ENCODE measurements around the gene TBC1D19. TPM values are rescaled to one million over a fixed set of nuclear protein-coding genes. Genes with fewer than 3 reads are reported as not detected.
A peak's percentile ranks its signal among the peaks of the same experiment; 100 is the strongest.

TBC1D19 gene
- total RNA-seq, 5 donors from 2014 or later (not counting 1 experiment from before 2014, with no cell fraction given) = 6.8 to 11.6 (median 9.4) TPM

DNA sequence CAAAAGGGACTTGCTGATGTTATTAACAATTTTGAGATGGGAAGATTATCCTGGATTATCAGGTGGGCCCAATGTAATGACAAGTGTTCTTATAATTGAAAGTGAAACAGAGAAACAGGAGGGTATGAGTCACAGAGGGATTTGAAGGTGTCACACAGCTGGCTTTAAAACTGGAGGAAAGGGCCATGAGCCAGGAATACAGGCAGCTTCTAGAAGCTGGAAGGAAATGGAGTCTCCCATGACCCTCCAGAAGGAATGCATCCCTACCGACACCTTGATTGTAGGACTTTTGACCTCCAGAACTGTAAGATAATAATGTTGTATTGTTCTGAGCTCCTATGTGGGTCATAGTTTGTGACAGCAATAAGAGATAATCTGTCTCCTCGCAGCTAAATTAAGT, 178.8 kb downstream of the TBC1D19 start:
- Mint-ChIP-seq H3K36me3 (peaks cover 52% of the 10 kb centered on the region), H3K27me3 (no peaks in the 10 kb centered on the region), H3K9me3 (no peaks in the 10 kb centered on the region), H3K4me3 (no peak overlapping the region), H3K4me1 (no peaks in the 10 kb centered on the region), H3K27ac (no peak overlapping the region)
- H3K36me3 ChIP-seq (ENCODE audit: control insufficient read depth in 2 of 2, extremely low read depth in 1 of 2, insufficient read depth in 1 of 2, low read length in 1 of 2) = no peaks in the 10 kb centered on the region
- WGBS (ENCODE audit: insufficient coverage) = no CpG with 5 or more reads among the region's 2 CpGs
- no peaks in the 10 kb centered on the region for H3K4me1 ChIP-seq (ENCODE audit: control insufficient read depth in 1 of 2, extremely low read depth in 1 of 2, insufficient read depth in 2 of 2, low read length in 2 of 2)
- ChIA-PET CTCF (no interaction called here), POLR2A (no interaction called here)
- no peak overlapping the region for H3K4me3 ChIP-seq (ENCODE audit: control insufficient read depth in 1 of 2, extremely low read depth in 1 of 2, low read length in 1 of 2)
- no peak overlapping the region for H3K27ac ChIP-seq (ENCODE audit: low read length)
- H3K27me3 ChIP-seq (replicated peaks in 1 of 2; ENCODE audit: control insufficient read depth in 2 of 2, extremely low read depth in 1 of 2, insufficient read depth in 2 of 2, low read length in 1 of 2) = no peaks in the 10 kb centered on the region
- ATAC-seq (replicated peaks in 1 of 4) (no peak), DNase-seq (no peak)
- H3K9me3 ChIP-seq = no peaks in the 10 kb centered on the region

GRCh38 chr4:26763063-26763462, 179.2 kb downstream of the TBC1D19 start:
- no peak overlapping the region for H3K4me3 Mint-ChIP-seq
- Histone ChIP-seq H3K9me3 (no peaks in the 10 kb centered on the region), H3K36me3 (ENCODE audit: control insufficient read depth in 2 of 2, extremely low read depth in 1 of 2, insufficient read depth in 1 of 2, low read length in 1 of 2) (no peaks in the 10 kb centered on the region), H3K27me3 (replicated peaks in 1 of 2; ENCODE audit: control insufficient read depth in 2 of 2, extremely low read depth in 1 of 2, insufficient read depth in 2 of 2, low read length in 1 of 2) (no peaks in the 10 kb centered on the region), H3K4me3 (ENCODE audit: control insufficient read depth in 1 of 2, extremely low read depth in 1 of 2, low read length in 1 of 2) (no peak overlapping the region), H3K4me1 (ENCODE audit: control insufficient read depth in 1 of 2, extremely low read depth in 1 of 2, insufficient read depth in 2 of 2, low read length in 2 of 2) (no peaks in the 10 kb centered on the region), H3K27ac (ENCODE audit: low read length) (no peak overlapping the region)
- CTCF ChIA-PET = no interaction called here
- no peaks in the 10 kb centered on the region for H3K9me3 Mint-ChIP-seq
- H3K27me3 Mint-ChIP-seq = no peaks in the 10 kb centered on the region
- no peaks in the 10 kb centered on the region for H3K4me1 Mint-ChIP-seq
- DNase-seq (no peak), ATAC-seq (replicated peaks in 1 of 4) (no peak)
- POLR2A ChIA-PET = no interaction called here
- H3K27ac Mint-ChIP-seq = no peak overlapping the region
- H3K36me3 Mint-ChIP-seq = peaks cover 48% of the 10 kb centered on the region
- WGBS (ENCODE audit: insufficient coverage) = no CpG with 5 or more reads among the region's 2 CpGs

DNA sequence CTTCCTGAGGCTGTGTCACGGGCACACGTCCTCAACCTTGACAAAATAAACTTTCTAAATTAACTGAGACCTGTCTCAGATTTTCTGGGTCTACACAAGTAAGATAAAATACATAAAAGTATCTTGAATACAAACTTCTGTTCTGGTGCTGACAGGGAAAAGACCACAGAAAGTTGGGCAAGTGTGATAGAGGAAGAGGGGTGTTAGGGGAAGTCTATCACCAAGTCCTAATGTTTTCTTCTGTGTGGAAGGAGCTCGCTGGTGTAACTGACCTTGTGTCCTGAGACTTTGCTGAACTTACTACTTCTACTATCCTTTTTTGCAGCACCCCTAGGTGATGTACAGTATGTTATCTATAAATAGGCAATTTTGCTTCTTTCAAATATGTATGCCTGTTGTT, 179.8 kb downstream of the TBC1D19 start:
- no CpG with 5 or more reads among the region's 3 CpGs for WGBS (ENCODE audit: insufficient coverage)
- H3K36me3 Mint-ChIP-seq = peaks cover 43% of the 10 kb centered on the region
- ATAC-seq (replicated peaks in 1 of 4) (no peak), DNase-seq (no peak)
- no peak overlapping the region for H3K27ac Mint-ChIP-seq
- H3K4me1 Mint-ChIP-seq = no peaks in the 10 kb centered on the region
- CTCF ChIA-PET = no interaction called here
- Histone ChIP-seq H3K36me3 (ENCODE audit: control insufficient read depth in 2 of 2, extremely low read depth in 1 of 2, insufficient read depth in 1 of 2, low read length in 1 of 2) (no peaks in the 10 kb centered on the region), H3K27me3 (replicated peaks in 1 of 2; ENCODE audit: control insufficient read depth in 2 of 2, extremely low read depth in 1 of 2, insufficient read depth in 2 of 2, low read length in 1 of 2) (no peaks in the 10 kb centered on the region), H3K4me1 (ENCODE audit: control insufficient read depth in 1 of 2, extremely low read depth in 1 of 2, insufficient read depth in 2 of 2, low read length in 2 of 2) (no peaks in the 10 kb centered on the region), H3K4me3 (ENCODE audit: control insufficient read depth in 1 of 2, extremely low read depth in 1 of 2, low read length in 1 of 2) (no peak overlapping the region), H3K27ac (ENCODE audit: low read length) (no peak overlapping the region), H3K9me3 (no peaks in the 10 kb centered on the region)
- POLR2A ChIA-PET = no interaction called here
- H3K4me3 Mint-ChIP-seq = no peak overlapping the region
- no peaks in the 10 kb centered on the region for H3K9me3 Mint-ChIP-seq
- H3K27me3 Mint-ChIP-seq = no peaks in the 10 kb centered on the region

GRCh38 chr4:26764231-26764630, 180.3 kb downstream of the TBC1D19 start:
- H3K27ac ChIP-seq (ENCODE audit: low read length) = no peak overlapping the region
- H3K4me1 ChIP-seq (ENCODE audit: control insufficient read depth in 1 of 2, extremely low read depth in 1 of 2, insufficient read depth in 2 of 2, low read length in 2 of 2) = no peaks in the 10 kb centered on the region
- Mint-ChIP-seq H3K27ac (no peak overlapping the region), H3K9me3 (no peaks in the 10 kb centered on the region), H3K27me3 (no peaks in the 10 kb centered on the region), H3K4me3 (no peak overlapping the region), H3K36me3 (peaks cover 39% of the 10 kb centered on the region), H3K4me1 (no peaks in the 10 kb centered on the region)
- DNase-seq (no peak), ATAC-seq (replicated peaks in 1 of 4) (no peak)
- no peaks in the 10 kb centered on the region for H3K36me3 ChIP-seq (ENCODE audit: control insufficient read depth in 2 of 2, extremely low read depth in 1 of 2, insufficient read depth in 1 of 2, low read length in 1 of 2)
- POLR2A ChIA-PET = no interaction called here
- no CpG with 5 or more reads among the region's 1 CpG for WGBS (ENCODE audit: insufficient coverage)
- no peaks in the 10 kb centered on the region for H3K27me3 ChIP-seq (replicated peaks in 1 of 2; ENCODE audit: control insufficient read depth in 2 of 2, extremely low read depth in 1 of 2, insufficient read depth in 2 of 2, low read length in 1 of 2)
- CTCF ChIA-PET = no interaction called here
- H3K4me3 ChIP-seq (ENCODE audit: control insufficient read depth in 1 of 2, extremely low read depth in 1 of 2, low read length in 1 of 2) = no peak overlapping the region
- H3K9me3 ChIP-seq = no peaks in the 10 kb centered on the region

DNA sequence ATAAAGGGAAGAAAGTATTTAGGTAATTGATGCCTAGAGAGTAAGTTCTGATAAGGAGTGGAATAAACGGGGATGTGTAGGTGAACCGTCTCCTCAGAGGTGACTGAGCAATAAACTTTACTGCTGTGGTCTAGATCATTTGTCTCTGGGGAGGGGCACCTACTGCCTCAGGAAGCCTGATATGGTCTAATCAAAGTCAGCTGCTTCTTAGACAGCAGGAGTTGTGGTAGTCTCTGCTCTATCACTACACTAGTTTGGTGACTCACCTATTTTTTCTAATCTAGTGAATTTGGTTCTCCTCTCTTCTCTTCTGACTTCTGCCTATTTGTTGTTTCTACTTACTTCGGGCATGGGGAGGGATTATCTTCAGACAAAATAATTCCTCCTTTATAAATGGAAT, 181.6 kb downstream of the TBC1D19 start:
- Mint-ChIP-seq H3K4me1 (no peaks in the 10 kb centered on the region), H3K27me3 (no peaks in the 10 kb centered on the region), H3K36me3 (peaks cover 39% of the 10 kb centered on the region), H3K27ac (no peak overlapping the region), H3K9me3 (no peaks in the 10 kb centered on the region), H3K4me3 (no peak overlapping the region)
- H3K27ac ChIP-seq (ENCODE audit: low read length) = no peak overlapping the region
- no peaks in the 10 kb centered on the region for H3K9me3 ChIP-seq
- 70% methylated on average over 3 of the region's 3 CpGs for WGBS (ENCODE audit: insufficient coverage)
- H3K4me3 ChIP-seq (ENCODE audit: control insufficient read depth in 1 of 2, extremely low read depth in 1 of 2, low read length in 1 of 2) = no peak overlapping the region
- H3K36me3 ChIP-seq (ENCODE audit: control insufficient read depth in 2 of 2, extremely low read depth in 1 of 2, insufficient read depth in 1 of 2, low read length in 1 of 2) = no peaks in the 10 kb centered on the region
- ChIA-PET POLR2A (no interaction called here), CTCF (no interaction called here)
- no peaks in the 10 kb centered on the region for H3K4me1 ChIP-seq (ENCODE audit: control insufficient read depth in 1 of 2, extremely low read depth in 1 of 2, insufficient read depth in 2 of 2, low read length in 2 of 2)
- DNase-seq (no peak), ATAC-seq (replicated peaks in 1 of 4) (no peak)
- no peaks in the 10 kb centered on the region for H3K27me3 ChIP-seq (replicated peaks in 1 of 2; ENCODE audit: control insufficient read depth in 2 of 2, extremely low read depth in 1 of 2, insufficient read depth in 2 of 2, low read length in 1 of 2)

- no peak overlapping the region for H3K27ac ChIP-seq (ENCODE audit: low read length)
- Mint-ChIP-seq H3K36me3 (peaks cover 45% of the 10 kb centered on the region), H3K27me3 (no peaks in the 10 kb centered on the region), H3K4me1 (no peaks in the 10 kb centered on the region), H3K9me3 (peaks cover 0 to under 1% (median 0%) of the 10 kb centered on the region in 3 donors), H3K4me3 (no peak overlapping the region), H3K27ac (no peak overlapping the region)
- H3K27me3 ChIP-seq (replicated peaks in 1 of 2; ENCODE audit: control insufficient read depth in 2 of 2, extremely low read depth in 1 of 2, insufficient read depth in 2 of 2, low read length in 1 of 2) = no peaks in the 10 kb centered on the region
- POLR2A ChIA-PET = interaction anchor here (0.5 kb wide), 2 partner anchors 17 to 96 kb away, joined by 3 to 11 read pairs; no protein-coding TSS in a partner anchor
- CTCF ChIA-PET = no interaction called here
- no peaks in the 10 kb centered on the region for H3K36me3 ChIP-seq (ENCODE audit: control insufficient read depth in 2 of 2, extremely low read depth in 1 of 2, insufficient read depth in 1 of 2, low read length in 1 of 2)
- H3K4me3 ChIP-seq (ENCODE audit: control insufficient read depth in 1 of 2, extremely low read depth in 1 of 2, low read length in 1 of 2) = no peak overlapping the region
- no peaks in the 10 kb centered on the region for H3K4me1 ChIP-seq (ENCODE audit: control insufficient read depth in 1 of 2, extremely low read depth in 1 of 2, insufficient read depth in 2 of 2, low read length in 2 of 2)
- DNase-seq (peak in 1 of 35 experiments; percentile 7), ATAC-seq (replicated peaks in 1 of 4) (no peak)
- H3K9me3 ChIP-seq = no peaks in the 10 kb centered on the region
- 100% methylated on average over 1 of the region's 2 CpGs for WGBS (ENCODE audit: insufficient coverage)
These were observed 182.3 kb downstream of the TBC1D19 start for GRCh38 chr4:26766141-26766540.

Measured in T-cell (primary cell).